Activated CD4-positive, CD25-positive, alpha-beta regulatory T cell treated with anti-CD3 and anti-CD28 coated beads, Interleukin-2, amount 50 U/mL, for 72 hours (primary cell): ENCODE measurements around the gene CDCA7L.
"Not testable (repeated sequence)": the region's sequence is repeated elsewhere in the genome, so short reads cannot be mapped to it uniquely, and the experiment has no call there.

Source experiments
- DNase-seq: peaks from one replicate; pipeline ENCODE4 v3.0.0; 2021

CDCA7L gene

DNA sequence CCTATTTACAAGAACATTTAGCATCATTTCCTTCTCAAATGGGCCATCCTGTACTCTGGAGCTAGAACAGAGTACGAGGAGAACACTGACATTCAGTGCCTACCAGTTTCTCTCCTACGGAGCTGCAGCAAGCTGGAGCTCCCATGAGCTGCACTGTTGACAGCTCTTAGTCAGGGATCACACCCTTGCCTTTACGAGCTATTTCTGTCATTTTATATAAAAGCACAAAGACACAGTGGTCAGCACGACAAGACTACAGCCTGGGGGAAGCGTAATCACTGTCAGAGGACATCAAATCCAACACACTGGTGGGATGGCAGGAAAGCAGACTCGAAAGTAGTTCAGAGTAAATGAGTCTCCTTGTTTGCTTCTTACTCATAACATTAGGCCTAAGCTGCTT is 2.7 kb downstream of the CDCA7L start:
- no peak for DNase-seq

DNA sequence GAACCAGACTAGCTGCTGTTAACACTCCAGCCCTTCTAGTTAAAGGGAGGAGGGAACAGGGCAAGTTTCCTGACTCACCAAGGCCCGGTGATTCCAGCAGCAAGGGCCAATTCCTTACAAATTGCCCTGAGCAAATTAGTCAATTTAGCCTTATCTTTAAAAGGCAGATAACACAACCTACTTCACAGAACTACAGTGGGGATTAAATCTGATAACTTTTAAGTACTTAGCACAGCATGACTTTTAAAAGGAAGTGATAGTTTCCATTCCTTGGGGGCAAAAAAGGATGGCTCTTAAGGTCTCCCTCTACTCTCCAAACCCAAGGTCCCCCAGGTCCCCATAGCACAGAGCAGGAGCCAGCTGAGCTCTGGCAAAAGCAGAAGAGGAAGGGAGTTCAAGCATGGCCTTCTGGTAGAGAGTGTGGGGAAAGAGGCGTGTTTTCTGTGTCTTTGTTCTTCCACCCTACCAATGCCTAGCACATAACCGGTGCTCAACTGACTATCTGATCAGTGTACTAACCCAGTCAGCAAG is 4.0 kb downstream of the CDCA7L start:
- DNase-seq: no peak

GRCh38 chr7:21939858-21940372 is 5.8 kb downstream of the CDCA7L start:
- no peak for DNase-seq

GRCh38 chr7:21939136-21939857 is 6.4 kb downstream of the CDCA7L start:
- DNase-seq: peak; percentile 36

- no peak for DNase-seq
Observed at GRCh38 chr7:21938463-21938862, 7.2 kb downstream of the CDCA7L start.

GRCh38 chr7:21934808-21935207 is 10.9 kb downstream of the CDCA7L start:
- no peak for DNase-seq

GRCh38 chr7:21933293-21933692 is 12.4 kb downstream of the CDCA7L start:
- DNase-seq: not testable (repeated sequence)

GRCh38 chr7:21927693-21928092 is 18.0 kb downstream of the CDCA7L start:
- DNase-seq: no peak

GRCh38 chr7:21926448-21926847 is 19.3 kb downstream of the CDCA7L start:
- DNase-seq: no peak

DNA sequence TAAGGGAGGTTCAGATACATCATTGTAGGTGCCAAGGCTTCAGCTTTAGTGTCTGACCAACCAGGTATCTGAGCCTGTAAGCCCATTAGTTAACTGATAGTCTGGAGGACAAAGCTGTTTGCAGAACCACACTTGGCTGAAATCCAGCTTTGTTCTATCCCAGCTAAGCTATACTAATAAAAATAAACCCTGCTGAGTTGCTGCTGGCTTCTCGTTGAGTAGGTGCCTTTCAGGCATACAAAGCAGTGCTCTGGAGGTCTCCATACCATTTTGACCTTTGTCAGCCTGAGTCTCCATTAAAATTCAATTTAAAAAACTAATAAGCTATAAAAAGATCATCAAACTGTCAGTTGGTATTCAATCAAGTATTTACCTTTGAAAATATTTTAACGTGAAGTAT is 22.0 kb downstream of the CDCA7L start:
- no peak for DNase-seq

- no peak for DNase-seq
Observed at GRCh38 chr7:21922605-21923004, 23.1 kb downstream of the CDCA7L start.

- no peak for DNase-seq
Observed at GRCh38 chr7:21920936-21921335, 24.8 kb downstream of the CDCA7L start.

GRCh38 chr7:21918216-21918615 is 27.5 kb downstream of the CDCA7L start:
- no peak for DNase-seq

DNA sequence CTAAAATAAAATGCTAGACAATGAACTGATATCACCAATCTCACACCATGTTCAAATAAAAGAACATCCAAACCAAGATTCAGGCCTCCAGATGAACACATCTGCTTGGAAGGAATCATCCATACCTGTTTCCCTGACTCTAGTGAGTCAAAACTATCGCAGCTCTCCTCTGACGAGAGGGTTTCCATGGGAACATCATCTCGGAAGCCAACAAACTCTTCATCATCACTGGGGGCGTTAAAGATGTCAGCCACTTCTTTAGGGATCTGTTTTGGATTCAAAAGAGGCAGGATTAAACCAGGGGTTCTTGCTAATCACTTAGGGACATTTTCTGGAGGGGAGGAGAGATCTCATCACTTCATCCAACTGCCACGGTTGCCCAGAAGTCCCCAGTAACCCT is 29.1 kb downstream of the CDCA7L start:
- no peak for DNase-seq

- no peak for DNase-seq
Observed at GRCh38 chr7:21916176-21916575, 29.5 kb downstream of the CDCA7L start.

GRCh38 chr7:21915140-21915539 is 30.6 kb downstream of the CDCA7L start:
- no peak for DNase-seq

- no peak for DNase-seq
Observed at GRCh38 chr7:21914671-21915070, 31.0 kb downstream of the CDCA7L start.

DNA sequence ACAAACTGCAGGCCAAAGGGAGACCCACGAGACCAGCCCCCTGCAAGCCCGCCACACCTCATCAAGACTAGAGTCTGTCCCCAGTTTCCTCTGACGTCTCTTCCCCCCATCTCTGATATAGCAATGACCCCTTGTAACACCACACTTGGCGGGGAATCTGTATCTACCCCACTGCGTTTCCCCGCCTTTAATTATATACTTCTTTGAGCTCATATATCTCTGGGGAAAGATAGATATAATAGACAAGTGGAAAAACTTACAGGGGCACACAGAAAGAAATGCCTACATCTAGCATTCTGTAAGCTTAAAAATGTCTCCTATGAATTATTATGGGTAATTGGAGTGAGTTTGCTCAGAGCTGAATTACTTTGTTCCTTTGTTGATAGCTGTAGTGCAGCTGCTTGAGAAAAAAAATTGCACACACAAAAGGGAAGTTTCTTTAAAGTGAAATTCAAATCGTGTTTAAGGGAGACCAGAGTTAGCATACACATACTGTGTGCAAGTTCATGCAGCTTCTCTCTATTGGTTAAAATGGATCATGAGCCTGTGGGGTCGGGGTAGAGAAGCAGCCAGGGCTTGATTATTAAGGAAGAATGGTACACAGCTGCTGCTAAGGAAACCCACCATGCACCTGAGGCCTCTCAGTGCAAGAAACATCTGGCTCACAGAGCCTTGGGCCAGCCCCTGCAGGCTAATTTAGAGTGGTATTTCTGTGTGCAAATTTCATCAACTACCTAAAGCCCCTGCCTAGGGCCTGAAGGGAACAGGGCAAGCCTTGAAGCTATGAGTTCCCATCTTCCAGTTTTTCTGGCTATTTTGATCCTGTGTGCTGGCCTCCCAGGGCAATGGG is 32.5 kb downstream of the CDCA7L start:
- DNase-seq: no peak

DNA sequence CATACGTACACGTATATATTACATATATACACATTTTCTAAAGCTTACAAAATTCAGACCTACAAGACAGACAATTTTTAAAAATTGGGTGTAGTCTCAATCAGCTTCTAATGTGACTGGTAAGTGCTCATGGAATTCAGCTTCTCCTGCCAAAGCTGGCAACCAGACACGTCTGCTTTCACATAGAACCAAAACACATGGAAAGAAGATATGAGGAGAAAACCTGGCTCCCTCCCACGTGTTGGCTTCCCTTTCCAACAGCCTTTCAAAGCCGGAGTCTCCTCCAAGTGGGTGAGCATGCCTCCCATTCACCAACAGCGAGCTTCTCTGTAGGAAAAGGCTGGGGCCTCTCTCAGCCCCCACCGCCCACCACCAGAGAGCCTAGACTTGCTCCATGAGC is 33.4 kb downstream of the CDCA7L start:
- DNase-seq: no peak

GRCh38 chr7:21911341-21911875 is 34.3 kb downstream of the CDCA7L start:
- DNase-seq: no peak

GRCh38 chr7:21910253-21910652 is 35.4 kb downstream of the CDCA7L start:
- no peak for DNase-seq

- DNase-seq: no peak
Observed at GRCh38 chr7:21908746-21909145, 37.0 kb downstream of the CDCA7L start.

- no peak for DNase-seq
Observed at GRCh38 chr7:21903020-21903786, 42.5 kb downstream of the CDCA7L start.
